GM11168 (cell line): ENCODE results near the gene DZIP1L.

Experiments
- in situ Hi-C: fragments of 300-500 bp; cut with MboI; formaldehyde crosslinking; loops from one replicate; pipeline ENCODE4 v1.12.0; 2022; ENCODE audit warnings: low sequenced_read_pairs; ENCODE audit not compliant: unreplicated experiment

The DZIP1L gene

DNA sequence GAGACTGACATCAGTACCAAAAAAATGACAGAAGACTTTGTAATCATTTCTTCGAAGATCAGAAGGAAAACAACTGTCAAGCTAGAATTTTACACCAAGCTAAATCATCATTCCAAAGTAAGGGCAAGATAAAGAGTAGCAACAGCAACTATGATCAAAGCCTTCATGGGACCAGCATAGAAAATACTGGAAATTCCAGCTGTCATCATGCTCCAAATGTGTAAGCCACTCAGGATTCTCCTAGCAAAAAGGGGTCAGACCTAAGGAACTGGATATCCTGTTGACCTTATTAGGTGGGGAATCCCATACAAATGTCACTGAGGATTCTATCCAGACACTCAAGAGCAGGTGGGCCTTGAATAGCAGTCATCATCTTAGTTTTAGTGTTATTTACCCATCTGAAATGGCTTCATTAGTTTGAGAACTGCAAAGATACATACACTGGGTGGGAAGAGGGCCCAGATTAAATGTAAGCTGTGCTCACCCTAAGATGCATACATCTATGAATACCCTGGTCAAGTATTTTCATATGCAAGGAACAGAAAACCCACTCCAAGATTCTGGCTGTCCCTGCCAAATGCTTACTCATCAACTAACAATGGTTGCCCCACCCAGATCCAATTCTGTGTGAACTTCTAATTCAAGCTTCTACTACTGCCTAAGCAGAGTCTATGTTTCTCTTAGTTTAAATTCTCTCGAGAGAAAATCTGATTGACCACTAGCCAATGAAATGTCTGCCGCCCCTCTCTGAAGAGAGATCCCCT, 72.0 kb downstream of the DZIP1L start:
- in situ Hi-C loops, result no loop called here

DNA sequence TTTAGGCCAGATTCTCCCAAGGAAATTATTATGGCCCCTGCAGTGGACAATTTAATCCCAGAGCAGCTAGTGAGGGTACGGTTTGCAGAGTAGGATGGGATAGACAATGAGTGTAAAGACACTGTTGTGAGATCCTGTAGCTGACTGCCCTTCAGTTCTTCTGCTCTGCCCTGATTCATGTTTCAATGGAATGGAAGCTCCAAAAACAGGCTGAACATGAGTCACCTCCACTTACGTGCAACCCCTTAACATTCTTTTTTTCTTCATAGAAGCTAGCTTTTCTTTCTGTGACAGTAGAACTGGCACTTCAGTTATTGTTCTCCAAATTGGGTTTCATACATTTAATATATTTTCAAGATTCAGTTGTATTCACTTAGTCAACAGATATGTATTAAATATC, 73.4 kb downstream of the DZIP1L start:
- in situ Hi-C loops, result no loop called here

DNA sequence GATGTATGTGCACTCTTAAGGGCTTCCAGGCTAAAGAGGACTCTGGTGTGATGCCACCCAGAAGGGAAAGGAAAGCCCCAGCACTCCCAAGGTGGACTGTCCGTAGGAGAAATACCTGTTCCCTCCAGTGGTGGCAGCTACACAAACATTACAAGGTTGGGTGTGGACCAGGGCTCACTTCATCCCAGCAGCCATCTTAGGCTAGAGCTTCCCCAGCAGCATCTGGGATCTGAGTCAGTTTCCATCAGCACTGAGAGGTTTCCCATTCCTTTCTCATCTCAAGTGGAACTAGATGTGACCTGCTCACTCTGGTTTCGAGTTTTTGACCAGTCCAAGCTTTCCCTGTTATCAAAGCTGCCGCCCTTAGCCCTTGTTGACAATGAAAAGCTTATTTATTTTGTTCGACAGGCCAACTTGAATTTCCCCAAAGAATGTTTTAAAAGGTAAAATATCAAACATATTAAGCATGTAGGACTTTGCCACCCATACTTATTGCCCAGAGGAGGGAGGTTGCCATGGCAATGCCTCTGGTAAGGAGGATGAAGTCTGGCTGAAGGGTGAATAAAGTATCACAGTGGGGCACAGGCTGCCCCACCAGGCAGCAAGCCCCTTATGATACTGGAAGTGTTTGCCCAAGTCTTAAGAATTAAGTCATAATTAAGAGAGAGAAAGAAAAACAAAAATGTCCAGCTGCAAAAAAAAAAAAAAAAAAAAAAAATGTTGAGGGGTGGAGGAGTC, 76.5 kb downstream of the DZIP1L start:
- in situ Hi-C loops, result loop anchor here (10.0 kb wide), 1 partner anchor 54 kb away; no protein-coding TSS in a partner anchor

DNA sequence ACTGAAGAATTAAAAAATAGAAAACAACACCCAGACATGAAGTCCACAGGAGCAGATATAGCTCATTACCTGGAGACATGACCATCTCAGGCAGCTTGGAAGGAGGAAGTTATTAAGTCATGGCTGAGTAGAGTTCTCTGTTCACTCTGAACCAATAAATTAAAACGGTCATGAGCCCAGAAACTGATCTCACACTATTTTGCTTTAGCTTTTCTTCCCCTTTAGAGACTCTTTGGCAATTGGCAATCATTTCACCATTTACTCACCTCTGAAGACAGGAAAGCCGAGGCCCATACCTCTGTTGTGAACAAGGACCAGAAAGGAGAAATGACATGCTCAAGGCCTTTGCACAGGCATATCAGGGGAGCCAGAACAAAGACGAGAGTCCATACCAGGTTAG, 78.8 kb downstream of the DZIP1L start:
- in situ Hi-C loops, result loop anchor here (10.0 kb wide), 1 partner anchor 52 kb away; no protein-coding TSS in a partner anchor

DNA sequence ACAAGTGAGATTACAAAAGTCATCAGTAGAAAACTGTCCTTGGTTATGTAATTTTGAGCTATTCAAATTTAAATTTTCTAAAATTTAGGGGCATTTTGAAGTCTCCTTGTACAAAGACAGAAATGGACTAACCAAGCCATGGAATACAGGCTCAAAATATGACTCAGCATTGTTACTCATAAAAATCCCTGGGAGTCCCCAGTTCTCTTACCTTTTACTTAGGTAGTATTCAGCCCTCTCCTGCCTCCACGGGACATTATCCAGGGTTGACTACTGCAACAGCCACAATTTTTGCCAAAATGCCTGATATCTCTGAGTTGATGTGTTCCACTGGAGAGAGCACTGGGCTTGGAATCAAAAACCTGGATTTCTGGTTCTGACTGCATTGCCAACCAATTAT, 80.5 kb downstream of the DZIP1L start:
- in situ Hi-C loops, result loop anchor here (10.0 kb wide), 1 partner anchor 50 kb away; no protein-coding TSS in a partner anchor

DNA sequence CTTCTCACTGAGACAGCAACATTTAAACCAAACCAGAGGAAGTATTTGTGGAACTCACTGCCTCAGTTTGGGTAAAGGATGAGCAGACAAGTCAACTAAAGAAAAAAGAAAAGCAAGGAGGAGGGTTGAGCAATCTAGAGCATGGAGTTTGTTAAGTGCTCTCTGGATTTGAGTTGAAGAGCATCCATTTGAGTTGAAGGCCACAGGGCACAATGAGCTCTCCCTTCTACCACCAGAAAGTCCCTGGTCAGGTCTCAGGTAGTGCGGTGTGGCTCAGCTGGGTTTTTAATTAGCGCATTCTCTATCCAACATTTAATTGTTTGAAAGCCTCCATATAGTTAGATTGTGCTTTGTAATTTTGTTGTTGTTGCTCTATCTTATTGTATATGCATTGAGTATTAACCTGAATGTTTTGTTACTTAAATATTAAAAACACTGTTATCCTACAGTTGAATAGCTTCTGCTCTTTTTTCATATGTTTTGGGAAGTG, 82.2 kb downstream of the DZIP1L start:
- in situ Hi-C loops, result loop anchor here (10.0 kb wide), 1 partner anchor 48 kb away; no protein-coding TSS in a partner anchor

DNA sequence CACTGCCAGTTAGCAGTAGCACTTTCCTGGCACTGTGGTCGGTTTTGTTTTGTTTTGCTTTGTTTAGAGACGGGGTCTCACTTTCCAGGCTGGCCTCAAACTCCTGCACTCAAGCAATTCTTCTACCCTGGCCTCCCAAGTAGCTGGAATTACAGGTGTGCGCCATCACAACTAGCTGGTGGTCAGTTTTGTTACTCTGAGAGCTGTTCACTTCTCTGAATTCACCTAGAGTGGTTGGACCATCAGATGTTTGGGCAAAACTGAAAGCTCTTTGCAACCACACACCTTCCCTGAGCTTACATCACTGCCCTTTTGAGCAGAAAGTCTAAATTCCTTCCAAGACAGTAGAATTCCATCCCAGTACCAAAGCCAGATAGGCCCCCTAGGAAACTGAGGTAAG, 82.8 kb downstream of the DZIP1L start:
- in situ Hi-C loops, result loop anchor here (10.0 kb wide), 1 partner anchor 48 kb away; no protein-coding TSS in a partner anchor

DNA sequence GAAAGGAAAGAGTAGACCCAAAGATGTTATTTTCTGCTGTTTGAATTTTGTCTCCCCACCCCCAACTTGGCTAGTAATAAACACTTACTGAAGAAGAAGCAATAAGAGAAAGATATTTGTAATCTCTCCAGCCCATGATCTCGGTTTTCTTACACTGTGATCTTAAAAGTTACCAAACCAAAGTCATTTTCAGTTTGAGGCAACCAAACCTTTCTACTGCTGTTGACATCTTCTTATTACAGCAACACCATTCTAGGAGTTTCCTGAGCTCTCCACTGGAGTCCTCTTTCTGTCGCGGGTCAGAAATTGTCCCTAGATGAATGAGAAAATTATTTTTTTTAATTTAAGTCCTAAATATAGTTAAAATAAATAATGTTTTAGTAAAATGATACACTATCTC, 83.9 kb downstream of the DZIP1L start:
- in situ Hi-C loops, result loop anchor here (10.0 kb wide), 1 partner anchor 47 kb away; no protein-coding TSS in a partner anchor

DNA sequence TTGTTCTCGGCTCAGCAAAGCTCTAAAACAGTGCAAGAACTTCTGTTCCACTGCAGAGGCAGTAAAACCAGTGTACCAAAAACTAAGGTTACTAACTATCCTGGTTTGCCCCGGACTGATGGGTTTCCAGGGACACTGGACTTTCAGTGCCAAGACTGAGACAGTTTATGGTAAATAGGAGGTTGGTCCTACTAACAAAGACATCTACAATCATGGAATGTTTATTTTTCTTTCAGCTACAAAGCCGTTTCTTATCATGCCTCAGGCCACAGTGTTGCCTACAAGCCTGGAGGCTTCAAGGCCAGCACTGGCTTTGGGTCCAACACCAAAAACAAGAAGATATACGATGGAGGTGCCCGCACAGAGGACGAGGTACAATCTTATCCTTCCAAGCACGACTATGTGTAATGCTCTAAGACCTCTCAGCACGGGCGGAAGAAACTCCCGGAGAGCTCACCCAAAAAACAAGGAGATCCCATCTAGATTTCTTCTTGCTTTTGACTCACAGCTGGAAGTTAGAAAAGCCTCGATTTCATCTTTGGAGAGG, 84.6 kb downstream of the DZIP1L start:
- in situ Hi-C loops, result loop anchor here (10.0 kb wide), 1 partner anchor 46 kb away; no protein-coding TSS in a partner anchor

DNA sequence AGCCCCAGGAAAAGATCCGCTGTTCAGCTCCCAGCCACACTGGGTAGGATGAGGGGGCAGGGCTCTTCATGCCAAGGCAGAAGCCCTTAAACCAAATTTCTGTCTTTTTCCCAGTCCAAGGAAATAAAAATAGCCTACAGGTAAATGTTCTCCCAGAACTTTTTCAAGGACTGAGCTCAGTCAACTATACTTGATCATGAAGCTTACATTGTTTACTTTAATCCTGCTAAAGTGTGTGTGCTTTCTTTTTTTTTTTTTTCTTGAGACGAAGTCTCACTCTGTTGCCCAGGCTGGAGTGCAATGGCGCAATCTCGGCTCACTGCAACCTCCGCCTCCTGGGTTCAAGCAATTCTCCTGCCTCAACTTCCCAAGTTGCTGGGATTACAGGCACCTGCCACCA, 87.6 kb downstream of the DZIP1L start:
- in situ Hi-C loops, result no loop called here

DNA sequence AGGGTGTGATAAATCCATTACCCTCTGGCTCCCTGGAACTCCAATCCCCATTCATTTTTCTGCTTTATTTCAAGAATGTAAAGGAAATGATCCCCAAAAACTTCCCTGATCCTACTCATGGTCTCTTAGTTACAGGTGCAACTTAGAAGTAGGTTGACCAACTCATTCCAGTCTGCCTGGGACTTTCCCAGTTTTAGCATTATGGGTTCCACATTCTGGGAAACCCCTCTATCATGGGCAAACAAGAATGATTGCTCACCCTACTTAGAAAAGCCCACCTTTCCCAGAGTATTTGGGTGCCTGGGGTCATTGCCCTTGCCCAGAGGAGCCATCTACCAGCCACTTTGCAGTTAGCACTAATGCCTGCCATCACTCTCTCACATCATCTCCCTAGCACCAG, 89.9 kb downstream of the DZIP1L start:
- in situ Hi-C loops, result no loop called here

DNA sequence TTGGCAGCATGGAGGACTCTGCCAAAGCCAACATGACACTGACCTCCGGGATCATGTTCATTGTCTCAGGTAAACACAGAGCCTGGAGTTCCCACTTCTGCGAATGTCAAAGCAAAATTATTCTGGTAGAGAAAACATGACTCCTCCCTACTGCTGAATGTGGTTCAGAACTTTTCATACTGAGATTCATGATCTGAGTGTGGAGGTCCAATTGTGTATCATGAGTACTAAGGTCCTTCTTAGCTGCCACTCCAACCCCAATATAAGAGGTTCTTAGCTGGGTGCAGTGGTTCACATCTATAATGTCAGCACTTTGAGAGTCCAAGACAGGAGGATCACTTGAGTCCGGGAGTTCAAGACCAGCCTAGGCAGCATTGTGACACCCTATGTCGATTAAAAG, 91.7 kb downstream of the DZIP1L start:
- in situ Hi-C loops, result no loop called here

DNA sequence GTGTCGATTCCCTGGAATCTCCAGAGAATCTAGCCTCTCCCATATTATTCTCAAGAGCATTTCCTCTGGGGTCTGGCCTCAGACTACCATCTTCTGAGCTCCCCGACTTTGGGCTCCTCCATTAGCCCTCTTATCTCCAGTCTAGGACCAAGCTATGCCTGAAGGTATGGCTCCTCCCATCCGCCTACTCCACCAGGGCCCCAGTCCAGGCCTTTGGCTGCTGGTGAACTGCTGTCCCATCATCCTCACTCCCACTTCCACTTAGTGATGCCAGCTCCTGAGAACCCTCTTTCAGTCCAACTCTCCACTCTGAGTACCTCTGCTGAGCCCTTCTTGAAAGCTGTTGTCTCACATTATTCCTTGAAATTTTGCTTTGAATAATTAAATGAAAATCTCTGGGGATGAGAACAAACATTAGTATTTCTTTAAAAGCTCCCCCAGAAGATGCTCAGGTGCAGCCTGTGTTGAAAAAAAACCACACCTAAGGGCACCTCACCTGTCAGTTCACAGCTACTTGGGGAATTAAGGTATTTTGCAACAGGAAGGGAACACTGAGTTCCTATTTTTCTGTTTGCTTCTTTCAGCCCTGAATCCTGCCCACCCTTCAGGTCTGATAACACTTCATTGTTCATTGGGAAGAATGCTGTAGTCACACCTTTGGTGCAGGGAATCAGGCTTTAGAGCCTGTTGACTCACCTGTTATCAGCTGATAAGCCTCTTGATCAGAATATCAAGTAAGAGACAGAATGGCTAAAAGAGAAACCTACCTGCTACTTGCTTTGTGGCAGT, 95.9 kb downstream of the DZIP1L start:
- in situ Hi-C loops, result no loop called here

DNA sequence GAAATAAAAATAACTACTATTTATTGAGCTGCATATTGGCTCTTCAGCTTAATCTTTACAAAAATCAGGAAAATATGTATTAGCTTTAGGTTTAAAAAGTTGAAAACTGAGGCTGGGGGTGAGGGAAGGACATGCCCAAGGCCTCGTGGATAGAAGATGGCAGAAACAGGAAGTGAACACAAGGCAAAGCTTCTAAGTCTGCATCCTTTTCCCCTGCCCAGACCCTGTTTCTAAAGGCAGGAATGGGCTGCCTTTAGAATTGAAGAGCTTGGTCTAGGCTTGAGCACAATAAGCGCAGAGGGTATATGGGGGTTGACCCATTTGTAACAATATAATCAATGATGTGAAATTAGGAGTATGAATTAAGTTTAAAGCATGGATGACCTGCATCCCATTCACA, 99.3 kb downstream of the DZIP1L start:
- in situ Hi-C loops, result no loop called here

DNA sequence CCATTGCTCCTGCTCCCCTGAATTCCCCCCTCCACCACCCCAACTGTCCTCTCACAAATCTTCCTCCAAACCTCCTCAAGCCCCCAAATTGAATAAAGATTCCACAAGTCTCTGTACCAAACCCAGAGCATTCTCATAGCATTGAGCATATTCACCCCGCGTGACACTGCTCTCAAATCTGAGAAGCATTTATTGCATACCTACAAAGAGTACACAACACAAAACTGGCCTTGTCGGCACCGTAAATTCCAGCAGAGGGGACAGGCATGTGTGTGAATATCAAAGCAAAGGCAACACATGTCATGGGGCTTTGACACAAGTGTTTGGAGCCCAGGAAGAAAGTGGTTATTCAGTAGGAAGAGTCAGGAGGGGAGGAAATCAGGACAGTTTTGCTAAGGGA, 102.9 kb downstream of the DZIP1L start:
- in situ Hi-C loops, result no loop called here
